ENCODE measurements around the gene NEMF.
"Not testable (repeated sequence)": the region's sequence is repeated elsewhere in the genome, so short reads cannot be mapped to it uniquely, and the experiment has no call there.

NEMF gene

GRCh38 chr14:49851813-49852212 is 775 bp downstream of the NEMF start:
- peaks cover 17% of the 10 kb centered on the region for H3K36me3 ChIP-seq (ENCODE audit: insufficient read depth, insufficient read length, low read length)
- no peaks in the 10 kb centered on the region for H3K27me3 ChIP-seq (ENCODE audit: insufficient read depth, insufficient read length)
- DNase-seq (ENCODE audit: low read depth, low spot score), result no peak
- TF ChIP-seq ZNF274 (IDR thresholded peaks at IDR 0.05; ENCODE audit: low read depth, low read length) (no peak), SUZ12 (IDR thresholded peaks at IDR 0.05; ENCODE audit: extremely low read depth, insufficient read depth, insufficient read length) (no peak), YY1 (IDR thresholded peaks at IDR 0.05; ENCODE audit: insufficient read depth, insufficient read length) (no peak)
- H3K4me3 ChIP-seq (ENCODE audit: insufficient read length, low read depth), result peak overlapping the region; percentile 81
- peak overlapping the region; percentile 99 for H3K9ac ChIP-seq (ENCODE audit: insufficient read length, low read depth)
- H3K9me3 ChIP-seq (ENCODE audit: insufficient read depth, low read length), result no peaks in the 10 kb centered on the region
- no peaks in the 10 kb centered on the region for H3K4me1 ChIP-seq (ENCODE audit: insufficient read depth, insufficient read length)

GRCh38 chr14:49849213-49849847 is 3.3 kb downstream of the NEMF start:
- no peak overlapping the region for H3K9ac ChIP-seq (ENCODE audit: insufficient read length, low read depth)
- H3K4me3 ChIP-seq (ENCODE audit: insufficient read length, low read depth), result no peak overlapping the region
- no peaks in the 10 kb centered on the region for H3K9me3 ChIP-seq (ENCODE audit: insufficient read depth, low read length)
- H3K36me3 ChIP-seq (ENCODE audit: insufficient read depth, insufficient read length, low read length), result peaks cover 39% of the 10 kb centered on the region
- TF ChIP-seq SUZ12 (IDR thresholded peaks at IDR 0.05; ENCODE audit: extremely low read depth, insufficient read depth, insufficient read length) (no peak), YY1 (IDR thresholded peaks at IDR 0.05; ENCODE audit: insufficient read depth, insufficient read length) (no peak), ZNF274 (IDR thresholded peaks at IDR 0.05; ENCODE audit: low read depth, low read length) (no peak)
- no peaks in the 10 kb centered on the region for H3K27me3 ChIP-seq (ENCODE audit: insufficient read depth, insufficient read length)
- no peak for DNase-seq (ENCODE audit: low read depth, low spot score)
- no peaks in the 10 kb centered on the region for H3K4me1 ChIP-seq (ENCODE audit: insufficient read depth, insufficient read length)

GRCh38 chr14:49828640-49829039 is 23.9 kb downstream of the NEMF start:
- H3K4me1 ChIP-seq (ENCODE audit: insufficient read depth, insufficient read length), result no peaks in the 10 kb centered on the region
- no peak overlapping the region for H3K9ac ChIP-seq (ENCODE audit: insufficient read length, low read depth)
- H3K4me3 ChIP-seq (ENCODE audit: insufficient read length, low read depth), result no peak overlapping the region
- H3K27me3 ChIP-seq (ENCODE audit: insufficient read depth, insufficient read length), result no peaks in the 10 kb centered on the region
- no peak for DNase-seq (ENCODE audit: low read depth, low spot score)
- no peaks in the 10 kb centered on the region for H3K9me3 ChIP-seq (ENCODE audit: insufficient read depth, low read length)
- peaks cover 75% of the 10 kb centered on the region for H3K36me3 ChIP-seq (ENCODE audit: insufficient read depth, insufficient read length, low read length)
- TF ChIP-seq SUZ12 (IDR thresholded peaks at IDR 0.05; ENCODE audit: extremely low read depth, insufficient read depth, insufficient read length) (no peak), ZNF274 (IDR thresholded peaks at IDR 0.05; ENCODE audit: low read depth, low read length) (no peak), YY1 (IDR thresholded peaks at IDR 0.05; ENCODE audit: insufficient read depth, insufficient read length) (no peak)

GRCh38 chr14:49820176-49820575 is 32.4 kb downstream of the NEMF start:
- TF ChIP-seq YY1 (IDR thresholded peaks at IDR 0.05; ENCODE audit: insufficient read depth, insufficient read length) (no peak), ZNF274 (IDR thresholded peaks at IDR 0.05; ENCODE audit: low read depth, low read length) (no peak), SUZ12 (IDR thresholded peaks at IDR 0.05; ENCODE audit: extremely low read depth, insufficient read depth, insufficient read length) (no peak)
- no peaks in the 10 kb centered on the region for H3K4me1 ChIP-seq (ENCODE audit: insufficient read depth, insufficient read length)
- peaks cover 49% of the 10 kb centered on the region for H3K36me3 ChIP-seq (ENCODE audit: insufficient read depth, insufficient read length, low read length)
- no peak for DNase-seq (ENCODE audit: low read depth, low spot score)
- no peak overlapping the region for H3K4me3 ChIP-seq (ENCODE audit: insufficient read length, low read depth)
- H3K9me3 ChIP-seq (ENCODE audit: insufficient read depth, low read length), result no peaks in the 10 kb centered on the region
- no peaks in the 10 kb centered on the region for H3K27me3 ChIP-seq (ENCODE audit: insufficient read depth, insufficient read length)
- H3K9ac ChIP-seq (ENCODE audit: insufficient read length, low read depth), result no peak overlapping the region

GRCh38 chr14:49816844-49817243 is 35.7 kb downstream of the NEMF start:
- Histone ChIP-seq H3K36me3 (ENCODE audit: insufficient read depth, insufficient read length, low read length) (peaks cover 44% of the 10 kb centered on the region), H3K4me1 (ENCODE audit: insufficient read depth, insufficient read length) (no peaks in the 10 kb centered on the region), H3K4me3 (ENCODE audit: insufficient read length, low read depth) (no peak overlapping the region), H3K9ac (ENCODE audit: insufficient read length, low read depth) (no peak overlapping the region), H3K9me3 (ENCODE audit: insufficient read depth, low read length) (no peaks in the 10 kb centered on the region), H3K27me3 (ENCODE audit: insufficient read depth, insufficient read length) (no peaks in the 10 kb centered on the region)
- DNase-seq (ENCODE audit: low read depth, low spot score), result no peak
- TF ChIP-seq SUZ12 (IDR thresholded peaks at IDR 0.05; ENCODE audit: extremely low read depth, insufficient read depth, insufficient read length), result no peak
- no peak for TF ChIP-seq ZNF274 (IDR thresholded peaks at IDR 0.05; ENCODE audit: low read depth, low read length)
- TF ChIP-seq YY1 (IDR thresholded peaks at IDR 0.05; ENCODE audit: insufficient read depth, insufficient read length), result no peak

- H3K27me3 ChIP-seq (ENCODE audit: insufficient read depth, insufficient read length); H3K9me3 ChIP-seq (ENCODE audit: insufficient read depth, low read length); H3K4me3 ChIP-seq (ENCODE audit: insufficient read length, low read depth); DNase-seq (ENCODE audit: low read depth, low spot score); H3K9ac ChIP-seq (ENCODE audit: insufficient read length, low read depth); H3K4me1 ChIP-seq (ENCODE audit: insufficient read depth, insufficient read length): not testable (repeated sequence)
- H3K36me3 ChIP-seq (ENCODE audit: insufficient read depth, insufficient read length, low read length), result peaks cover 46% of the 10 kb centered on the region
Observed at GRCh38 chr14:49816118-49816517, 36.5 kb downstream of the NEMF start.

GRCh38 chr14:49808780-49809179 is 43.8 kb downstream of the NEMF start:
- Histone ChIP-seq H3K9me3 (ENCODE audit: insufficient read depth, low read length) (no peaks in the 10 kb centered on the region), H3K27me3 (ENCODE audit: insufficient read depth, insufficient read length) (no peaks in the 10 kb centered on the region), H3K9ac (ENCODE audit: insufficient read length, low read depth) (no peak overlapping the region), H3K36me3 (ENCODE audit: insufficient read depth, insufficient read length, low read length) (peaks cover 44% of the 10 kb centered on the region), H3K4me3 (ENCODE audit: insufficient read length, low read depth) (no peak overlapping the region), H3K4me1 (ENCODE audit: insufficient read depth, insufficient read length) (no peaks in the 10 kb centered on the region)
- DNase-seq (ENCODE audit: low read depth, low spot score), result no peak
- TF ChIP-seq YY1 (IDR thresholded peaks at IDR 0.05; ENCODE audit: insufficient read depth, insufficient read length) (no peak), SUZ12 (IDR thresholded peaks at IDR 0.05; ENCODE audit: extremely low read depth, insufficient read depth, insufficient read length) (no peak), ZNF274 (IDR thresholded peaks at IDR 0.05; ENCODE audit: low read depth, low read length) (no peak)

All from NT2/D1 (cell line).